Omental fat pad (tissue), 4 donors: ENCODE measurements around the gene ZNF219. TPM values are rescaled to one million over a fixed set of nuclear protein-coding genes. Genes with fewer than 3 reads are reported as not detected.

Experiments
- ATAC-seq: fragments of 150-250 bp; one replicate; pipeline ENCODE4 v1.9.1; 2016; ENCODE audit warnings: mild to moderate bottlenecking, moderate library complexity; ENCODE audit not compliant: low FRiP score
- DNase-seq: peaks from one replicate; pipeline ENCODE4 v3.0.0-alpha.2; 2019; ENCODE audit warnings: low spot score
- total RNA-seq, 4 donors: library from RNA; depleted of rRNA; stranded (reverse); fragments of >200 nt; gene quantifications; one replicate each; pipeline ENCODE4 v1.1.0, GENCODE V29; 2016
- TF ChIP-seq, protein P1 (sequence below), 3 donors: fragments of 450-650 bp; IDR thresholded peaks; one replicate each; pipeline ENCODE4 v1.5.1; 2016 to 2017; ENCODE audit warnings: antibody characterized with exemption in 3 of 3, mild to moderate bottlenecking in 3 of 3, moderate library complexity in 2 of 3

Gene ZNF219
- total RNA-seq, 4 donors from 2014 or later = 19.2 to 56.3 (median 38.1) TPM

GRCh38 chr14:21120686-21121085, 22.2 kb upstream of the ZNF219 start:
- TF ChIP-seq, protein P1, sequence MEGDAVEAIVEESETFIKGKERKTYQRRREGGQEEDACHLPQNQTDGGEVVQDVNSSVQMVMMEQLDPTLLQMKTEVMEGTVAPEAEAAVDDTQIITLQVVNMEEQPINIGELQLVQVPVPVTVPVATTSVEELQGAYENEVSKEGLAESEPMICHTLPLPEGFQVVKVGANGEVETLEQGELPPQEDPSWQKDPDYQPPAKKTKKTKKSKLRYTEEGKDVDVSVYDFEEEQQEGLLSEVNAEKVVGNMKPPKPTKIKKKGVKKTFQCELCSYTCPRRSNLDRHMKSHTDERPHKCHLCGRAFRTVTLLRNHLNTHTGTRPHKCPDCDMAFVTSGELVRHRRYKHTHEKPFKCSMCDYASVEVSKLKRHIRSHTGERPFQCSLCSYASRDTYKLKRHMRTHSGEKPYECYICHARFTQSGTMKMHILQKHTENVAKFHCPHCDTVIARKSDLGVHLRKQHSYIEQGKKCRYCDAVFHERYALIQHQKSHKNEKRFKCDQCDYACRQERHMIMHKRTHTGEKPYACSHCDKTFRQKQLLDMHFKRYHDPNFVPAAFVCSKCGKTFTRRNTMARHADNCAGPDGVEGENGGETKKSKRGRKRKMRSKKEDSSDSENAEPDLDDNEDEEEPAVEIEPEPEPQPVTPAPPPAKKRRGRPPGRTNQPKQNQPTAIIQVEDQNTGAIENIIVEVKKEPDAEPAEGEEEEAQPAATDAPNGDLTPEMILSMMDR (IDR thresholded peaks at IDR 0.05) = no peak
- DNase-seq = no peak
- no peak for ATAC-seq

GRCh38 chr14:21118933-21119332, 20.5 kb upstream of the ZNF219 start:
- ATAC-seq (no peak), DNase-seq (no peak)
- TF ChIP-seq, protein P1 (IDR thresholded peaks at IDR 0.05) = no peak

DNA sequence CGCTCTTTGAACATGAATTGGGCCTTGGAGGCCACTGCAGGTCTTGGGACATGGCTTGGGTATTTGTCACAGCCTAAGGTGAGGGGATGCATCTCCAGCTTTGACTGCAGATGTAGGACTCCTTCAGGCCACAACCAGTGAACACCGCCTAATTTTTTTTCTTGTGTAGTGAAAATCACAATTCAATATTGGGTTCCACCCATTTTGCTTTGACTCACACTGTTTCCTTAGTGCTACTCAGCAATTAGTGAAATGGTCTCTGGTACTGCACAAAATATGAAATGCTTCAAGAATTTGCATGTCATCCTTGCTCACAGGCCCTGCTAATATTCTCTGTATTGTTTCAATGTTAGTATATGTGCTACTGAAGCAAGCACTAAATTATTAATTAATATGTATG, 14.9 kb upstream of the ZNF219 start:
- ATAC-seq = no peak
- DNase-seq = no peak
- TF ChIP-seq, protein P1 (IDR thresholded peaks at IDR 0.05) = no peak

DNA sequence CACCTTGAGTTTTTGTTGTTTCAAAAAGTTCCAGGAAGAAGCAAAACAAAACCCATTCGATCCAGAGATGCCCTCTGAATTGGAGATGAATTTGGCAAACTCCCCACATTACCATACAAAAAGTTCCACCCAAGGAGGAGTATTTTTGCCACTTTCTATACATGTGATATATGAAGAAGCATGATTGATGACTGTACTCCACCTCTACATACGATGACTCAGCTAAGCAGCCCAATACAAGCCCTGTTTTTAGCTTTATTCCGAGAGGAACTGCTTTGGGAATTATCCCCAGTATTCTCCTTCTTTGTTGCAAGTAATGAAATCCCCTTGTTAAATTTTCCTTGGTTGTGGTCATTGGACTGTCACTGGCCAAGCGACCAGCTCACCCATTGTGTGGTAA, 13.8 kb upstream of the ZNF219 start:
- ATAC-seq (no peak), DNase-seq (no peak)
- TF ChIP-seq, protein P1 (IDR thresholded peaks at IDR 0.05) = no peak

DNA sequence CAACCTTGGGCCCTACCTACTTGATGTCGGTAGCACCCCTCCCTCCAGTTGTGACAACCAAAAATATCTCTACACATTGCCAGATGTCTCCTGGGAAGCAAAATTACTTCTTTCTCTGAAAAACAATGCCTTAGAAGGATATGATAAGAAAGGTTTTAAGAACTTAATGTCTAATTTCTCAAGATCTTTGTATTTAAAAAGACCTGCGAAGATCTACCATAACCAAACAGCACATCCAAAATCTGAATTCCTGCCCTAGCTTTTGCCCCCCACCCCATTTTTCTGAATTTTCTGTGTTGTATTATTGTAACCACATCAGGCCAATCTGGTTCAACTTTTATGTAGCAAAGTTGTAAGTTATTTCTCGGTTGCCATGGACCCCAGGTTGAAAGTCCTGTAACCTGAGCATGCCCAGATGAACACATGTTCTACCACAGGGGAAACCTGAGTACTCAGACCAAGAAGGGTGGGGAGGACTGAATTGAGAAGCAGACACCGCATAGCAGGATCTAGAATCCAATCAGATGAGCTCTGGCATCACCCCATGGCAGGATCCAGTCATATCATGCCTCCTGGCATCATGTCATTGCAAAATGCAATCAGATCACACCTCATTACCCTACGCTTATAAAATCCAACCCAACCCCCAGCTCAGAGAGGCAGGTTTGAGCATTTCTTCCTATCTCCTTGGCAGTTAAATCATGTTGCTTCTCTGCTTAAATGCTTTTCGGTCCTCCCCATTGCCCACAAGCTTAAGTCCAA, 11.1 kb upstream of the ZNF219 start:
- DNase-seq (no peak), ATAC-seq (no peak)
- TF ChIP-seq, protein P1 (IDR thresholded peaks at IDR 0.05) = no peak

- DNase-seq (no peak), ATAC-seq (no peak)
- TF ChIP-seq, protein P1 (IDR thresholded peaks at IDR 0.05) = no peak
Measured at GRCh38 chr14:21108791-21109190, 10.3 kb upstream of the ZNF219 start.

- ATAC-seq = no peak
- no peak for DNase-seq
- TF ChIP-seq, protein P1 (IDR thresholded peaks at IDR 0.05) = no peak
Measured at GRCh38 chr14:21107283-21107800, 8.9 kb upstream of the ZNF219 start.
